GM19468 (cell line): ENCODE results near the gene PRSS21.

Source experiments
- ATAC-seq: cut with Tn5 transposase; IDR thresholded peaks from one replicate; pipeline ENCODE4 v1.9.1; 2021; ENCODE audit warnings: mild to moderate bottlenecking, moderate library complexity, moderate number of reproducible peaks; ENCODE audit not compliant: unreplicated experiment; ENCODE audit errors: extremely low read depth

The PRSS21 gene

DNA sequence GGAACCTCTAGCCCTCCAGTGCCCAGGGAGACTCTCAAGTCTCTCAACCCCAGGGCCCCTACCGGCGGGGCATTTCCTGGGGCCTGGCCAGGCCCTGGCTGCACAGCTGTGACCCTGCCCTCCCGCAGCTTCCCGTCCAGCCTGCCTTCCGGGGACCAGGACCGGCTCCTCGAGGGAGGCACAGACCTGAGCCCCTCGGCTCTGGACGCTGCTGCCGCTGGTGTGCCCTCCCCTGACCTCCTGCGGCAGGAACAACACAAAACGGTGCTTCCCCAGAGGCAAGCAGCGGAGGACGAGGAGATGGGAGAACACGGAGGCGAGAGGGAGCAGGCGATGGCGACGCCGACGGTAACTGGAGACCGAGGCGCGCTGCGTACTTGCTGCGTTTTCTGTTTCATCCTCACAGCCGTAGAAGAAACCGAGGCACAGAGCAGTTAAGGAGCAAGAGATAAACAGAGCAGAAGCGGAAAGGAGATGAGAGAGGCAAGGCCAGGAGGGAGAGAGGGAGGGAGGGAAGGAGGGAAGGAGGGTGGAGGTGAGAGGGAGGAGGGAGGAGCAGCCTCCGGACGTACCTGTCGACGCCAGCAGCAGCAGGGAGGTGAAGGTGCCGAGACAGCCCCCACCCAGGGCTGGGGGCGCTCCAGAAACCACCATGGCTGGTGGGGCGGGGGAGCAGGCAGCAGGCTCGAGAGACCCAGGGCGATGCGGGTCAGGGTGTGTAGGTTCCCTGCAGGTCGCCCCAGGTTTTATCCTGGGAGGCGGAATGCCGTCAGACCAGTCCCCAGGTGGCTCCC lies 40.6 kb downstream of the PRSS21 start, which contains the start of gene PRSS22:
PRSS22 (minus strand) TSS at position 720 of the 794 bp plus-strand sequence; CDS start at position 654, 66 bp downstream.
- no peak for ATAC-seq

DNA sequence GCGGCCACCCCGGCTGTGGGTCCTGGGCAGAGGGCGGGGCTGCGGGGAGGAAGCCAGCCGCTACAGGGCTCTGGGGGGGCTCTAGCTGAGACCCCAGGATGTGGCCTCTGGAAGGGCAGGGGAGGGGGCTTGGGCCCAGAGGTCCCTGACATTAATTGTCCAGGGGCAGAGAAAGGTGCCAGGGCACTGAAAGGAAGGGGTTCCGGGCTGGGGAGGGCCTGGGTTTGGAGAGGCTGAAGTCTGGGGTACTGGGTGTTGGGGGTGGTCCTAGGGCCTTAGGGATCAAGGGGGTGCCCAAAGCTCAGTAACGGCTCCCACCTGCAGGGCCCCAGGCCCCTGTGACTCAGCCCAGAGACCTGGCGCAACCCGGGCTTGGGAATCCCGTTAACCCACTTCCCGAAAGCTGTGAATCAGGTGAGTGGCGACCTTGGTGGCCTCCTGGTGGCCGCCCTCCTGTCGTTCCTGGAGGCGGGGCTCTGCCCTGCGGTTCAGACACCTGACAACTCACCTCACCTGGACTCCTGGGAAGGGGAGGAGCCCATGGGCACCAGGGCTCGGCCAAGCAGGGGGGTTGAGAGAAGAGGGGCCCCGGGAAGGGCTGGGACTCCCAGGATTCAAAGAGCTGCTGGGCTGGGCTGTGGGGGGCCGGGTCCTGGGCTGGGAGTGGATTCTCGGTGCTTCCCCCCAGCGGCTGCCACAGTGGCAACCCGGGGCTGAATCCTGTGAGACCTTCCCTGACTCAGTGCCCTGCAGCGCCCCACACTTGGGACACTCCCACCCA lies 41.4 kb downstream of the PRSS21 start:
- ATAC-seq = no peak

- ATAC-seq = no peak
These were observed 42.7 kb downstream of the PRSS21 start for GRCh38 chr16:2859686-2860265.

GRCh38 chr16:2860826-2861567 lies 44.0 kb downstream of the PRSS21 start:
- ATAC-seq = no peak

DNA sequence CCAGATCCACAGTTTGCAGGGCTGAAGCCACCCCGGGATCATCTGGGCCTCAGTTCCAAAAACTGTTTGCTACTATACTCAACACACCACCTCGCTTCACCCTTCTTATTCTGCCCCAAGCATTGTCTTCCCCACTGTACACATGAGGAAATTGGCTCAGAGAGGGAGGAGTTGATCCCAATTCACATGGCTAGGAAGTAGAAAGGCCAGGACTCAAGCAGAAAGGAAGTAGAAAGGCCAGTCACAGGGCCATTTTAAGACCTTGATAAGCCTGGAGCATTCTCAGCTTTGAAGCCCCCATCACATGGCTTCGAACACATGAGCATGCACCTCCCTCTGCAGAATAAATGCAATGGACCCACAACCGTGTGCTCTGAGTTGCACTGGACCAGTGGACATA lies 48.6 kb downstream of the PRSS21 start:
- ATAC-seq = no peak

- ATAC-seq = no peak
These were observed 49.4 kb downstream of the PRSS21 start for GRCh38 chr16:2866431-2866830.

DNA sequence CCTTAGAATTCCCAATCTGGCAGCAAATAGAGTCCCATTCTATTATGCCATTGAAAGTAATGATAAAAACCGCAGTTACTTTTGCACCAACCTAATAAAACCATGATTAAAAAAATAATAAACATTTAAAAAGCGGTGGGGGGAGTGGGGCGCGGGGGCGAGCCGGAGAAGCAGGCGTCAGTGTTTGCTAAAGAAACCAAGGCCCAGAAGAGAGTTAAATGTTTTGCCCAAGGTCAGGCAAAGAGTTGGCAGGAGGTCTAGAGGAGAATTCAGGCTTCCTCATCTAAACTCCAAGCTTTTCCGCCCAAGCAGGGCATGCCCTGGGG lies 50.6 kb downstream of the PRSS21 start:
- ATAC-seq = no peak

- ATAC-seq = no peak
These were observed 51.2 kb downstream of the PRSS21 start for GRCh38 chr16:2867987-2868789.
